ENCODE measurements around the gene ZNF500.

DNA sequence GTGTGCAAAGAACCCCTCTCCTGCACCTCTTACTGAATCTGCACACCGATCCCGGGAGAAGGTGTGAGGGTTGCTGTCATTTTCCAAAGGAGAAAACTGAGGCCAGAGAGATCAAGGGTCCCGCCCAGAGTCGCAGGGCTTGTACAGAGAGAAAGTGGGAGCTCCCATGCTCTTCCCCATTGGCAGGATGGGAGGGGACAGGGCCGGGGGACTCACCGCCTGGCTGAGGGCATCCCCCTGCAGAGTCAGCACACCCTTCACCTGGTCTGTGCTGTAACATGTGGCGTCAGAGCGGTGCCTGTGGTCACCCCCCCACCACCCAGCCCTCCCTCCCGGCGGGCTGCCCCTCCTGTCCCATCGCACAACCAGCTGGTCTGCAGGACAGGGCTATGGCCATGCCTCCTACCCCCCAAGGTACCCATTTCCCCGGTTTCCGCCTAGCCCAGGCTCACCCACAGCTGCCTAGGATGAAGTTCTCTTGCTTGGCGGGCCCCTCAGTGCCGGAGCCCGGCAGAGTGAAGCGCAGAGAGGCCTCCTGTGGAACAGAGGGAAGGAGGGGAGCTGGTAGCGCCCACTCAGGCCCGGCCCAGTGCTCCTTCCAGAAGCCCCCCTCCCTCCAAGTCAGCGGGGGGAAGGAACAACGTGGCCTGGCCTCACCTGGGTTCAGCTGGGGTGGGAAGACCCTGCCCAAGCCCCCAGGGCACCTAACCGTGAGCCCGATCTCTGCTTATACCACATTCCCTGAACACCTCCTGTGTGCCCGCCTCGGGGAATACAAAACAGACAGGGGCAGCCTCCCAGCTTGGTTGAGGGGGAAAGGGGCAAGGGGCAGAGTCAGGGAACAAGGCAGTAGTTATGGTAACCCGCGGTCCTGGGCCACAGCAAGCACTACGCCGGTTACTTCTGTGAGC is 34.3 kb upstream of the ZNF500 start:
- TF ChIP-seq, protein P1, sequence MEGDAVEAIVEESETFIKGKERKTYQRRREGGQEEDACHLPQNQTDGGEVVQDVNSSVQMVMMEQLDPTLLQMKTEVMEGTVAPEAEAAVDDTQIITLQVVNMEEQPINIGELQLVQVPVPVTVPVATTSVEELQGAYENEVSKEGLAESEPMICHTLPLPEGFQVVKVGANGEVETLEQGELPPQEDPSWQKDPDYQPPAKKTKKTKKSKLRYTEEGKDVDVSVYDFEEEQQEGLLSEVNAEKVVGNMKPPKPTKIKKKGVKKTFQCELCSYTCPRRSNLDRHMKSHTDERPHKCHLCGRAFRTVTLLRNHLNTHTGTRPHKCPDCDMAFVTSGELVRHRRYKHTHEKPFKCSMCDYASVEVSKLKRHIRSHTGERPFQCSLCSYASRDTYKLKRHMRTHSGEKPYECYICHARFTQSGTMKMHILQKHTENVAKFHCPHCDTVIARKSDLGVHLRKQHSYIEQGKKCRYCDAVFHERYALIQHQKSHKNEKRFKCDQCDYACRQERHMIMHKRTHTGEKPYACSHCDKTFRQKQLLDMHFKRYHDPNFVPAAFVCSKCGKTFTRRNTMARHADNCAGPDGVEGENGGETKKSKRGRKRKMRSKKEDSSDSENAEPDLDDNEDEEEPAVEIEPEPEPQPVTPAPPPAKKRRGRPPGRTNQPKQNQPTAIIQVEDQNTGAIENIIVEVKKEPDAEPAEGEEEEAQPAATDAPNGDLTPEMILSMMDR (IDR thresholded peaks at IDR 0.05), result no peak
- no peak for TF ChIP-seq POLR2A (IDR thresholded peaks at IDR 0.05)

Measured in right lobe of liver (tissue), 4 donors.